Astrocyte of the spinal cord (primary cell): Measurements from ENCODE around the gene RGS10.
A peak's percentile ranks its signal among the peaks of the same experiment; 100 is the strongest.
"Not testable (repeated sequence)": the region's sequence is repeated elsewhere in the genome, so short reads cannot be mapped to it uniquely, and the experiment has no call there.

Experiments used
- DNase-seq: peaks from one replicate; pipeline ENCODE4 v3.0.0; 2011; ENCODE audit warnings: low read depth, low spot score
- H3K4me3 ChIP-seq: 2 replicates; pipeline ENCODE4 v1.5.1; 2011; ENCODE audit warnings: low read depth, mild to moderate bottlenecking, low read length, moderate library complexity
- CTCF ChIP-seq: IDR thresholded peaks from 2 replicates; pipeline ENCODE4 v1.5.1; 2012; ENCODE audit warnings: low read depth, mild to moderate bottlenecking, low read length, inconsistent platforms
- in situ Hi-C: cut with HindIII; loops from 2 replicates; pipeline ENCODE4 v1.10.0; 2017; ENCODE audit warnings: low sequenced_read_pairs

Gene RGS10

GRCh38 chr10:119542357-119542987 lies at the start of gene RGS10:
TSS of gene RGS10 (minus strand) at chr10:119542719. CDS start at chr10:119542638, 81 bp downstream.
- TF ChIP-seq CTCF: no peak
- H3K4me3 ChIP-seq: peak within 1 kb of the TSS; percentile 69
- peak; percentile 70 for DNase-seq
- in situ Hi-C loops: no loop called here

- no peak for DNase-seq
- H3K4me3 ChIP-seq: no peak overlapping the region
- in situ Hi-C loops: no loop called here
- no peak for TF ChIP-seq CTCF
Observed at GRCh38 chr10:119588071-119588470, 45.6 kb upstream of the RGS10 start.

GRCh38 chr10:119578355-119578754 lies 35.8 kb upstream of the RGS10 start:
- no peak for TF ChIP-seq CTCF
- in situ Hi-C loops: no loop called here

GRCh38 chr10:119575991-119576390 lies 33.5 kb upstream of the RGS10 start:
- H3K4me3 ChIP-seq: no peak overlapping the region
- TF ChIP-seq CTCF: no peak
- no peak for DNase-seq
- in situ Hi-C loops: no loop called here

More at GRCh38 chr10:119578355-119578754, 35.8 kb upstream of the RGS10 start:
- H3K4me3 ChIP-seq: no peak overlapping the region
- DNase-seq: no peak

GRCh38 chr10:119575506-119575905 lies 33.0 kb upstream of the RGS10 start:
- no peak for DNase-seq
- in situ Hi-C loops: no loop called here
- no peak for TF ChIP-seq CTCF

GRCh38 chr10:119567978-119568377 lies 25.5 kb upstream of the RGS10 start:
- DNase-seq: no peak
- in situ Hi-C loops: no loop called here
- no peak overlapping the region for H3K4me3 ChIP-seq
- TF ChIP-seq CTCF: no peak

More at GRCh38 chr10:119575506-119575905, 33.0 kb upstream of the RGS10 start:
- H3K4me3 ChIP-seq: no peak overlapping the region

GRCh38 chr10:119562097-119562496 lies 19.6 kb upstream of the RGS10 start:
- no peak for DNase-seq
- H3K4me3 ChIP-seq: no peak overlapping the region
- in situ Hi-C loops: no loop called here
- no peak for TF ChIP-seq CTCF

GRCh38 chr10:119559511-119559910 lies 17.0 kb upstream of the RGS10 start:
- in situ Hi-C loops, H3K4me3 ChIP-seq, DNase-seq: not testable (repeated sequence)

GRCh38 chr10:119556081-119556480 lies 13.6 kb upstream of the RGS10 start:
- DNase-seq, H3K4me3 ChIP-seq, in situ Hi-C loops: not testable (repeated sequence)
